PFSK-1 (cell line): ENCODE data around the gene PAM16.

ENCODE experiments used
- FOXP2 ChIP-seq: optimal IDR thresholded peaks from 2 replicates; pipeline ENCODE3; 2011; ENCODE audit warnings: borderline replicate concordance, control low read depth, inconsistent platforms; ENCODE audit not compliant: insufficient read depth; ENCODE audit errors: extremely low read length, extremely low read depth
- POLR2AphosphoS5 ChIP-seq: IDR thresholded peaks from 2 replicates; pipeline ENCODE4 v1.6.1; 2012; ENCODE audit warnings: low read depth, mild to moderate bottlenecking, control low read depth, low read length, moderate library complexity
- SIN3A ChIP-seq: IDR thresholded peaks from 2 replicates; pipeline ENCODE4 v1.6.1; 2012; ENCODE audit warnings: mild to moderate bottlenecking, low read length, moderate library complexity, borderline replicate concordance; ENCODE audit not compliant: insufficient read depth
- TAF1 ChIP-seq: IDR thresholded peaks from 2 replicates; pipeline ENCODE4 v1.6.1; 2012; ENCODE audit warnings: low read length, control low read depth, borderline replicate concordance; ENCODE audit not compliant: insufficient read depth
- TF ChIP-seq, protein P1 (sequence below), 2 experiments: IDR thresholded peaks; 2 replicates each; pipeline versions ENCODE4 v1.6.1 to v1.8.0; 2011 to 2012; ENCODE audit warnings: low read depth in 2 of 2, low read length in 2 of 2, control low read depth in 1 of 2, inconsistent platforms in 1 of 2, mild to moderate bottlenecking in 1 of 2, moderate library complexity in 1 of 2; ENCODE audit not compliant: insufficient read depth in 1 of 2

PAM16 gene

DNA sequence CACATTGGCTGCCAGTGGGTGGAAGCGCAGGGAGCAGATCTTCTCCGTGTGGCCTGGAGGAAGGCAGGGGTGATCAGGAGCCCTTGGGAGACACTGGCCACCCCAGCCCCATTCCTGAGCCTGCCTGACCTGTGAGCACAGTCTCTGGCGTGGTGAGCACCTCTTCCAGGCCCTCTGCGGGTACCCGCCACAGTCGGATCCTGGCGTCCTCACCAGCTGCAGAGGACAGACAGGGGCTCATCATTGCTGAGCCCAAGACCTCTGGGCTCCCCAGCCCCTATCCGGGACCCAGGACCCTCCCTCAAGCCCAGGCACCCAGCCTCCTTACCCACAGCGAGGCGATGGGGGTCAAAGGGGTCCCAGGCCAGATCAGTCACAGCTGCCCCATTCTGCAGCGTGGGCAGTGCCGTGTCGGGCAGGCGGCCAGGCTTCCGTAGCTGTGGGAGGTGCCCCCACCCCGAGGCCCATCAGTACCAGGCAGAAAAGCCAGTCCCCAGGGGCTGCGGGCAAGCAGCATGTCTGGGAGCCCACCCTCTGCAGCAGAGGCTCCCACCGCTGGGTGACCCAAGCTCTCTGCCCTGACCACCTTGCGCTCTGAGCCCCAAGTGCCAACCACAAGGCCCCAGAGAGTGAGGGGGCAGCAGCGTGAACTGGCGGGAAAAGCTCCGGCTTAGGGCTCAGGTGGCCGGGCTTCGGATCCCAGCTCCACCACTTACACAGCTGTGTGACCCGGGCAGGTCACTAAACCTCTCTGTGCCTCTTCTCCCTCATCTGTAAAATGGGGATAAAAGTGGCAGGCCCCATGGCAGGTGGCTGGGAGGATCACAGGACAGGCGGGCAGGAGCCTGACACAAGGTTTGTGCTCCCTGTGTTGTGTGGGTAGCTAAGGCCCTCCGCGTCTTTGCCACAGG, 10.2 kb upstream of the PAM16 start:
- TF ChIP-seq SIN3A, result no peak
- no peak for TF ChIP-seq POLR2AphosphoS5
- TF ChIP-seq, protein P1, sequence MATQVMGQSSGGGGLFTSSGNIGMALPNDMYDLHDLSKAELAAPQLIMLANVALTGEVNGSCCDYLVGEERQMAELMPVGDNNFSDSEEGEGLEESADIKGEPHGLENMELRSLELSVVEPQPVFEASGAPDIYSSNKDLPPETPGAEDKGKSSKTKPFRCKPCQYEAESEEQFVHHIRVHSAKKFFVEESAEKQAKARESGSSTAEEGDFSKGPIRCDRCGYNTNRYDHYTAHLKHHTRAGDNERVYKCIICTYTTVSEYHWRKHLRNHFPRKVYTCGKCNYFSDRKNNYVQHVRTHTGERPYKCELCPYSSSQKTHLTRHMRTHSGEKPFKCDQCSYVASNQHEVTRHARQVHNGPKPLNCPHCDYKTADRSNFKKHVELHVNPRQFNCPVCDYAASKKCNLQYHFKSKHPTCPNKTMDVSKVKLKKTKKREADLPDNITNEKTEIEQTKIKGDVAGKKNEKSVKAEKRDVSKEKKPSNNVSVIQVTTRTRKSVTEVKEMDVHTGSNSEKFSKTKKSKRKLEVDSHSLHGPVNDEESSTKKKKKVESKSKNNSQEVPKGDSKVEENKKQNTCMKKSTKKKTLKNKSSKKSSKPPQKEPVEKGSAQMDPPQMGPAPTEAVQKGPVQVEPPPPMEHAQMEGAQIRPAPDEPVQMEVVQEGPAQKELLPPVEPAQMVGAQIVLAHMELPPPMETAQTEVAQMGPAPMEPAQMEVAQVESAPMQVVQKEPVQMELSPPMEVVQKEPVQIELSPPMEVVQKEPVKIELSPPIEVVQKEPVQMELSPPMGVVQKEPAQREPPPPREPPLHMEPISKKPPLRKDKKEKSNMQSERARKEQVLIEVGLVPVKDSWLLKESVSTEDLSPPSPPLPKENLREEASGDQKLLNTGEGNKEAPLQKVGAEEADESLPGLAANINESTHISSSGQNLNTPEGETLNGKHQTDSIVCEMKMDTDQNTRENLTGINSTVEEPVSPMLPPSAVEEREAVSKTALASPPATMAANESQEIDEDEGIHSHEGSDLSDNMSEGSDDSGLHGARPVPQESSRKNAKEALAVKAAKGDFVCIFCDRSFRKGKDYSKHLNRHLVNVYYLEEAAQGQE (IDR thresholded peaks at IDR 0.05; ENCODE audit: insufficient read depth in 1 of 2, low read depth in 2 of 2, low read length in 2 of 2), result no peak
- TF ChIP-seq FOXP2, result no peak
- TF ChIP-seq TAF1, result no peak

DNA sequence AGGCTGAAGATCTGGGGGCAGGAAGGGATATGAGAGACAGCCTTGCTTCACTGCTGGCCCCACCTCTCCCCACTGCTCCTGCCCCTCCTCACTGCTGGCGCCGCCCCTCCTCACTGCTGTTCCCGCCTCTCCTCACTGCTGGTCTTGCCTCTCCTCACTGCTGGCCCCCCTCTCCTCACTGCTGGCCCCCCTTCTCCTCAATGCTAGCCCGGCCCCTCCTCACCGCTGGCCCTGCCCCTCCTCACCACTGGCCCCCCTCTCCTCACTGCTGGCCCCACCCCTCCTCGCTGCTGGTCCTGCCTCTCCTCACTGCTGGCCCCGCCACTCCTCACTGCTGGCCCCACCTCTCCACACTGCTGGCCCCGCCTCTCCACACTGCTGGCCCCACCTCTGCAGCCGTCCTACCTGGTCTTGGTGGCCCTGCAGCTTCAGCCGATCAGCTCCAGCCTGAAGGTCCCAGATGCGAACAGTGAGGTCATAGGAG, 9.5 kb upstream of the PAM16 start:
- TF ChIP-seq FOXP2 (no peak), POLR2AphosphoS5 (no peak), TAF1 (no peak), SIN3A (no peak)
- TF ChIP-seq, protein P1 (IDR thresholded peaks at IDR 0.05; ENCODE audit: insufficient read depth in 1 of 2, low read depth in 2 of 2, low read length in 2 of 2), result no peak

DNA sequence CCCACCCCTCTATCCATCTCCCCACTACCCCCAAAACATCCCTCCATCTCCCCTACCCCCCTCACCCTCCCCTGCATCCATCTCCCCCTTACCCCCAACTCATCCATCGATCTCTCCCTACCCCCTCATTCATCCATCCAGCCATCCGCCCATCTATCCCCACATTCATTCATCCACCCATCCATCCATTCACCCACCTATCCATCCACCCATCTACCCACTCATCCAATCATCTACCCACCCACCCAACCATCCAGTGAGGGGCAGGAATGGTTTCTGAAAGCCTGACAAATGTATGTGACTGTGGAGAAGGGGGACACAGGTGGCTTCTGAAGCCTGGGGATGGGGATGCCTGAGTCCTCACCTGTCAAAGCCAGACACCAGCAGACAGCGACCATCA, 8.8 kb upstream of the PAM16 start:
- TF ChIP-seq SIN3A (no peak), TAF1 (no peak)
- TF ChIP-seq, protein P1 (IDR thresholded peaks at IDR 0.05; ENCODE audit: insufficient read depth in 1 of 2, low read depth in 2 of 2, low read length in 2 of 2), result no peak

DNA sequence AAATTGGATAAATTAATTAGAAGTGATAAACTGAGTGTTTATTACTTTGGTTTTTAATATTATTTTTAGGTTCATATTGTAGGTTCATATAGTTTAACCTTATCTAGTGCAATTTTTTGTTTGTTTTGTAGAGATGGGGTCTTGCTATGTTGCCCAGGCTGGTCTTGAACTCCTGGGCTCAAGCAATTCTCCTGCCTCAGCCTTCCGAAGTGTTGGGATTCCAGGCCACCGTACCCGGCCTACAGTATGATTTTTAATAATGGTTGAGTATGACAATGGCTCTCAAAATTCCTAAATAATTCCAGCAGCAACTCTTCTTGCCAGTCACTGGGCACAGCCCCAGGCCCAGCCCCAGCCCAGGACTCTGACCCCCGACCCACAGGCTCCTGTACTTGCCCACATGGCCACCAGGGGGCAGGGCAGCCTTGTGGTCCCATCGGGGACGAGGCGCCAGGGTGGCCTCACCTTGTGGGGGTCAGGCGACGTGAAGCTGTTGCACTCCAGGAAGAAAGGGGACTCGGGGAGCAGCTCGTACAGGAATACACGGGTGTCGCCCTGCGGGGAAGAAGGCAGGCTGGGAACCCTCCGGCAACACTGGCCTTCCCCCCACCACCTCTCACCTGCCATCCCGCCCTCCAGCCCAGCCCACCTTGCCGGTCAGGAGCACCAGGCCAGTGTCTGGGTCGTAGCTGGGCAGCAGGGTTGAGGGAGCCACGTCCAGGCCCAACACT, 7.9 kb upstream of the PAM16 start:
- TF ChIP-seq, protein P1 (IDR thresholded peaks at IDR 0.05; ENCODE audit: insufficient read depth in 1 of 2, low read depth in 2 of 2, low read length in 2 of 2), result no peak
- no peak for TF ChIP-seq FOXP2

DNA sequence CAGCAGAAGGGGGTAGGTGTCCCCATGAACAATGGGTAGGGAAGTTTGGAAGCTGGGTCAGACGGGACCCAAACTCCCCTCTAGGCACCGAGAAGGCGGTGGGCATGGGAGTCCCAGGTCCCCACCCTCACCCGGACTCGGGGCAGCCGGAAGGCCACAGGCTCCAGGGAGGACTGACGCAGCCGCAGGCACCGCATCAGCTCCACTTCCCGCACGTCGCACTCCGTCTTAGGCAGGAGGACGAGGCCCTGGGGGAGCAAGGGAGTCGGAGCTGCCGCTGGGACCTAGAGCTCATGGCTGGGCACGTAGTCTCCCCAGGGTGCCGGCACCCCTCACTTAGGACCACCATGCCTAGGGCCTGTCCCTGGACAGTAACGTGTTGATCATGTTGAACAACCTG, 7.1 kb upstream of the PAM16 start:
- TF ChIP-seq FOXP2 (no peak), TAF1 (no peak), POLR2AphosphoS5 (no peak), SIN3A (no peak)
- TF ChIP-seq, protein P1 (IDR thresholded peaks at IDR 0.05; ENCODE audit: insufficient read depth in 1 of 2, low read depth in 2 of 2, low read length in 2 of 2), result no peak
